NCI-H2196 (cell line): ENCODE data around the gene LDLRAP1.

Experiments
- DNase-seq: peaks from one replicate; lab custom pipeline; 2025; ENCODE audit not compliant: unreplicated experiment; lab: John Stamatoyannopoulos, UW

The LDLRAP1 gene

GRCh38 chr1:25523542-25523941 is 19.9 kb upstream of the LDLRAP1 start:
- no peak for DNase-seq

GRCh38 chr1:25524568-25525360 is 18.6 kb upstream of the LDLRAP1 start:
- DNase-seq: no peak

GRCh38 chr1:25525361-25525688 is 18.1 kb upstream of the LDLRAP1 start:
- DNase-seq: no peak

- DNase-seq: no peak
Observed at GRCh38 chr1:25526753-25527152, 16.7 kb upstream of the LDLRAP1 start.

- DNase-seq: no peak
Observed at GRCh38 chr1:25527226-25527846, 16.1 kb upstream of the LDLRAP1 start.

- no peak for DNase-seq
Observed at GRCh38 chr1:25527946-25528595, 15.3 kb upstream of the LDLRAP1 start.

- no peak for DNase-seq
Observed at GRCh38 chr1:25528881-25529517, 14.4 kb upstream of the LDLRAP1 start.

- no peak for DNase-seq
Observed at GRCh38 chr1:25529518-25530185, 13.8 kb upstream of the LDLRAP1 start.

- DNase-seq: no peak
Observed at GRCh38 chr1:25530186-25531081, 13.0 kb upstream of the LDLRAP1 start.

GRCh38 chr1:25531082-25531461 is 12.3 kb upstream of the LDLRAP1 start:
- no peak for DNase-seq

- no peak for DNase-seq
Observed at GRCh38 chr1:25532970-25533369, 10.4 kb upstream of the LDLRAP1 start.

GRCh38 chr1:25533775-25534409 is 9.5 kb upstream of the LDLRAP1 start:
- DNase-seq: no peak

- no peak for DNase-seq
Observed at GRCh38 chr1:25534410-25534788, 9.0 kb upstream of the LDLRAP1 start.

- no peak for DNase-seq
Observed at GRCh38 chr1:25536124-25536523, 7.3 kb upstream of the LDLRAP1 start.

- DNase-seq: no peak
Observed at GRCh38 chr1:25537153-25537831, 6.1 kb upstream of the LDLRAP1 start.

GRCh38 chr1:25538191-25538767 is 5.1 kb upstream of the LDLRAP1 start:
- no peak for DNase-seq

GRCh38 chr1:25540750-25541342 is 2.6 kb upstream of the LDLRAP1 start:
- no peak for DNase-seq

GRCh38 chr1:25541425-25541824 is 2.0 kb upstream of the LDLRAP1 start:
- DNase-seq: no peak
